ENCODE data around the gene DACH1.

Gene DACH1

GRCh38 chr13:71699342-71699741 lies 167.7 kb downstream of the DACH1 start:
- DNase-seq = no peak

GRCh38 chr13:71695662-71696061 lies 171.3 kb downstream of the DACH1 start:
- DNase-seq = no peak

- DNase-seq = no peak
These were observed 181.9 kb downstream of the DACH1 start for GRCh38 chr13:71685072-71685471.

- no peak for DNase-seq
These were observed 184.9 kb downstream of the DACH1 start for GRCh38 chr13:71681901-71682613.

GRCh38 chr13:71677124-71677523 lies 189.9 kb downstream of the DACH1 start:
- DNase-seq = no peak

GRCh38 chr13:71672512-71672911 lies 194.5 kb downstream of the DACH1 start:
- DNase-seq = peak in 2 of 4 experiments; percentile 4 to 26

GRCh38 chr13:71663431-71663830 lies 203.6 kb downstream of the DACH1 start:
- DNase-seq = no peak

- no peak for DNase-seq
These were observed 205.1 kb downstream of the DACH1 start for GRCh38 chr13:71661921-71662320.

GRCh38 chr13:71659404-71659803 lies 207.6 kb downstream of the DACH1 start:
- DNase-seq = no peak

- DNase-seq = no peak
These were observed 221.5 kb downstream of the DACH1 start for GRCh38 chr13:71645467-71645866.

GRCh38 chr13:71644579-71644978 lies 222.4 kb downstream of the DACH1 start:
- DNase-seq = no peak

- no peak for DNase-seq
These were observed 223.6 kb downstream of the DACH1 start for GRCh38 chr13:71643448-71643860.

- DNase-seq = no peak
These were observed 228.3 kb downstream of the DACH1 start for GRCh38 chr13:71638751-71639150.

GRCh38 chr13:71634602-71635443 lies 232.2 kb downstream of the DACH1 start:
- peak in 1 of 4 experiments; percentile 6 for DNase-seq

GRCh38 chr13:71634182-71634581 lies 232.8 kb downstream of the DACH1 start:
- no peak for DNase-seq

- peak in 2 of 4 experiments; percentile 4 to 5 for DNase-seq
These were observed 234.3 kb downstream of the DACH1 start for GRCh38 chr13:71632721-71633120.

GRCh38 chr13:71632206-71632605 lies 234.8 kb downstream of the DACH1 start:
- DNase-seq = no peak

- DNase-seq = no peak
These were observed 237.8 kb downstream of the DACH1 start for GRCh38 chr13:71629167-71629566.

- DNase-seq = no peak
These were observed 240.4 kb downstream of the DACH1 start for GRCh38 chr13:71626421-71627117.

- DNase-seq = no peak
These were observed 241.3 kb downstream of the DACH1 start for GRCh38 chr13:71625694-71626093.

- no peak for DNase-seq
These were observed 242.1 kb downstream of the DACH1 start for GRCh38 chr13:71624653-71625600.
